ENCODE results near the gene CEP70.

DNA sequence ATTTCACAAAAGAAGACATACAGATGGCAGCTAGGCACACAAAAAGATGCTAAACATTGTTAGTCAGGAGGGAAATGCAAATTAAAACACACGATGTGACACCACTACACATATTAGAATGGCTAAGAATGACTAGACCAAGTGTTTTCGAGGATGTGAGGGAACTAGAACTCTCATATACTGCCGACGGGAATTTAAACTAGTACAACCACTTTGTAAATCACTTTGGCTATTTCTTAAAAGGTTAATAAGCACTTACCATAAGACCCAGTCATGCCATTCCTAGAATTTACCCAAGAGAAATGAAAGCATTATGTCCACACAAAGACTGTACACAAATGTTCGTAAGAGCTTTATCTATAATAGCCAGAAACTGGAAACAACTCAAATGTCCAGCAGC is 5.6 kb downstream of the CEP70 start:
- TF ChIP-seq POLR2AphosphoS5 (IDR thresholded peaks at IDR 0.05; ENCODE audit: borderline replicate concordance, low read depth, low read length) (no peak), EZH2 (IDR thresholded peaks at IDR 0.05) (no peak), FOXP2 (optimal IDR thresholded peaks at IDR 0.05; ENCODE audit: control extremely low read depth, extremely low read length, insufficient read depth) (no peak)
